ENCODE data around the gene NNT.

NNT gene

GRCh38 chr5:43648499-43649124, 45.6 kb downstream of the NNT start:
- Histone ChIP-seq H3K4me3 (ENCODE audit: low read depth in 1 of 2, low read length in 2 of 2) (no peak overlapping the region), H3K27me3 (ENCODE audit: insufficient read depth, low read length, poor library complexity) (no peaks in the 10 kb centered on the region), H3K9ac (ENCODE audit: low read depth, low read length) (no peak overlapping the region), H3K79me2 (ENCODE audit: insufficient read depth, low read length) (no peaks in the 10 kb centered on the region), H3K4me1 (ENCODE audit: insufficient read depth, low read length) (no peaks in the 10 kb centered on the region), H3K9me3 (ENCODE audit: insufficient read depth, low read length, severe bottlenecking) (no peaks in the 10 kb centered on the region), H3K4me2 (ENCODE audit: insufficient read depth, low read length) (no peak overlapping the region), H4K20me1 (ENCODE audit: insufficient read depth, low read length) (no peaks in the 10 kb centered on the region), H2AFZ (ENCODE audit: low read depth, low read length) (no peak overlapping the region), H3K27ac (ENCODE audit: low read length) (no peak overlapping the region), H3K36me3 (ENCODE audit: insufficient read depth, low read length) (peaks cover 88% of the 10 kb centered on the region)
- no peak for TF ChIP-seq CTCF (IDR thresholded peaks at IDR 0.05; ENCODE audit: borderline replicate concordance, extremely low read depth, low read length, poor library complexity, severe bottlenecking)
- no peak for TF ChIP-seq EZH2 (IDR thresholded peaks at IDR 0.05; ENCODE audit: borderline replicate concordance, low read depth, low read length, severe bottlenecking)
- no peak for DNase-seq
- no peak for ATAC-seq (ENCODE audit: insufficient read depth, low read depth)

GRCh38 chr5:43649256-43649655, 46.3 kb downstream of the NNT start:
- H3K36me3 ChIP-seq (ENCODE audit: insufficient read depth, low read length) = peaks cover 91% of the 10 kb centered on the region
- ATAC-seq (ENCODE audit: insufficient read depth, low read depth) = no peak
- H3K79me2 ChIP-seq (ENCODE audit: insufficient read depth, low read length) = no peaks in the 10 kb centered on the region
- no peak for DNase-seq
- no peaks in the 10 kb centered on the region for H3K27me3 ChIP-seq (ENCODE audit: insufficient read depth, low read length, poor library complexity)
- TF ChIP-seq EZH2 (IDR thresholded peaks at IDR 0.05; ENCODE audit: borderline replicate concordance, low read depth, low read length, severe bottlenecking) (no peak), CTCF (IDR thresholded peaks at IDR 0.05; ENCODE audit: borderline replicate concordance, extremely low read depth, low read length, poor library complexity, severe bottlenecking) (no peak)
- H4K20me1 ChIP-seq (ENCODE audit: insufficient read depth, low read length) = no peaks in the 10 kb centered on the region
- H2AFZ ChIP-seq (ENCODE audit: low read depth, low read length) = no peak overlapping the region
- H3K9me3 ChIP-seq (ENCODE audit: insufficient read depth, low read length, severe bottlenecking) = no peaks in the 10 kb centered on the region
- no peak overlapping the region for H3K9ac ChIP-seq (ENCODE audit: low read depth, low read length)
- no peak overlapping the region for H3K4me2 ChIP-seq (ENCODE audit: insufficient read depth, low read length)
- H3K27ac ChIP-seq (ENCODE audit: low read length) = no peak overlapping the region
- H3K4me3 ChIP-seq (ENCODE audit: low read depth in 1 of 2, low read length in 2 of 2) = no peak overlapping the region
- H3K4me1 ChIP-seq (ENCODE audit: insufficient read depth, low read length) = no peaks in the 10 kb centered on the region

GRCh38 chr5:43652537-43653302, 49.7 kb downstream of the NNT start:
- H3K27me3 ChIP-seq (ENCODE audit: insufficient read depth, low read length, poor library complexity) = no peaks in the 10 kb centered on the region
- no peaks in the 10 kb centered on the region for H3K79me2 ChIP-seq (ENCODE audit: insufficient read depth, low read length)
- peaks cover 94% of the 10 kb centered on the region for H3K36me3 ChIP-seq (ENCODE audit: insufficient read depth, low read length)
- H3K9me3 ChIP-seq (ENCODE audit: insufficient read depth, low read length, severe bottlenecking) = no peaks in the 10 kb centered on the region
- no peaks in the 10 kb centered on the region for H3K4me1 ChIP-seq (ENCODE audit: insufficient read depth, low read length)
- no peak for TF ChIP-seq CTCF (IDR thresholded peaks at IDR 0.05; ENCODE audit: borderline replicate concordance, extremely low read depth, low read length, poor library complexity, severe bottlenecking)
- TF ChIP-seq EZH2 (IDR thresholded peaks at IDR 0.05; ENCODE audit: borderline replicate concordance, low read depth, low read length, severe bottlenecking) = no peak
- H3K4me3 ChIP-seq (ENCODE audit: low read depth in 1 of 2, low read length in 2 of 2) = no peak overlapping the region
- no peaks in the 10 kb centered on the region for H4K20me1 ChIP-seq (ENCODE audit: insufficient read depth, low read length)
- H3K27ac ChIP-seq (ENCODE audit: low read length) = no peak overlapping the region
- DNase-seq = no peak
- H2AFZ ChIP-seq (ENCODE audit: low read depth, low read length) = no peak overlapping the region
- H3K9ac ChIP-seq (ENCODE audit: low read depth, low read length) = no peak overlapping the region
- H3K4me2 ChIP-seq (ENCODE audit: insufficient read depth, low read length) = no peak overlapping the region
- no peak for ATAC-seq (ENCODE audit: insufficient read depth, low read depth)

Measured in DND-41 (cell line).